ENCODE measurements around the gene NAA11. TPM values are rescaled to one million over a fixed set of nuclear protein-coding genes. Genes with fewer than 3 reads are reported as not detected.

NAA11 gene
- total RNA-seq, 1 experiment from 2014 or later: not detected

- H3K27ac ChIP-seq (ENCODE audit: low read depth, low read length, poor library complexity, severe bottlenecking): no peak overlapping the region
- CTCF ChIA-PET: no interaction called here
- no peak for TF ChIP-seq EZH2 (IDR thresholded peaks at IDR 0.05; ENCODE audit: borderline replicate concordance, low read depth, low read length, poor library complexity, severe bottlenecking)
- POLR2A ChIA-PET (ENCODE audit: low non-redundant PET): no interaction called here
- intact Hi-C loops (cut with micrococcal nuclease; ENCODE audit: unreplicated experiment): no loop called here
- H3K36me3 ChIP-seq (ENCODE audit: insufficient read depth, low read length, poor library complexity, severe bottlenecking): no peaks in the 10 kb centered on the region
- H3K27me3 ChIP-seq (replicated peaks; ENCODE audit: insufficient read depth, low read depth, low read length, poor library complexity): no peaks in the 10 kb centered on the region
- no TSS peak for BruUV-seq (replicated peaks)
- DNase-seq (ENCODE audit: low spot score): no peak
- no peaks in the 10 kb centered on the region for H3K4me1 ChIP-seq (ENCODE audit: insufficient read depth, low read length, poor library complexity, severe bottlenecking)
- no peaks in the 10 kb centered on the region for H3K9me3 ChIP-seq (ENCODE audit: low read depth, low read length, poor library complexity, severe bottlenecking)
- H3K4me3 ChIP-seq (ENCODE audit: low read depth, low read length, poor library complexity, severe bottlenecking): no peak overlapping the region
Observed at GRCh38 chr4:79317711-79318110, 8.2 kb downstream of the NAA11 start.

- ChIA-PET POLR2A (ENCODE audit: low non-redundant PET) (no interaction called here), CTCF (no interaction called here)
- Histone ChIP-seq H3K4me1 (ENCODE audit: insufficient read depth, low read length, poor library complexity, severe bottlenecking) (no peaks in the 10 kb centered on the region), H3K4me3 (ENCODE audit: low read depth, low read length, poor library complexity, severe bottlenecking) (no peak overlapping the region), H3K9me3 (ENCODE audit: low read depth, low read length, poor library complexity, severe bottlenecking) (no peaks in the 10 kb centered on the region), H3K36me3 (ENCODE audit: insufficient read depth, low read length, poor library complexity, severe bottlenecking) (no peaks in the 10 kb centered on the region), H3K27ac (ENCODE audit: low read depth, low read length, poor library complexity, severe bottlenecking) (no peak overlapping the region), H3K27me3 (replicated peaks; ENCODE audit: insufficient read depth, low read depth, low read length, poor library complexity) (no peaks in the 10 kb centered on the region)
- no peak for DNase-seq (ENCODE audit: low spot score)
- BruUV-seq (replicated peaks): no TSS peak
- TF ChIP-seq CTCF (conservative IDR thresholded peaks at IDR 0.05; ENCODE audit: low read depth, low read length) (no peak), EZH2 (IDR thresholded peaks at IDR 0.05; ENCODE audit: borderline replicate concordance, low read depth, low read length, poor library complexity, severe bottlenecking) (no peak)
- intact Hi-C loops (cut with micrococcal nuclease; ENCODE audit: unreplicated experiment): no loop called here
Observed at GRCh38 chr4:79315891-79316290, 10.0 kb downstream of the NAA11 start.

GRCh38 chr4:79311279-79311678, 14.6 kb downstream of the NAA11 start:
- BruUV-seq (replicated peaks): no TSS peak
- TF ChIP-seq CTCF (conservative IDR thresholded peaks at IDR 0.05; ENCODE audit: low read depth, low read length) (no peak), EZH2 (IDR thresholded peaks at IDR 0.05; ENCODE audit: borderline replicate concordance, low read depth, low read length, poor library complexity, severe bottlenecking) (no peak)
- no peaks in the 10 kb centered on the region for H3K27me3 ChIP-seq (replicated peaks; ENCODE audit: insufficient read depth, low read depth, low read length, poor library complexity)
- ChIA-PET CTCF (no interaction called here), POLR2A (ENCODE audit: low non-redundant PET) (no interaction called here)
- no peaks in the 10 kb centered on the region for H3K36me3 ChIP-seq (ENCODE audit: insufficient read depth, low read length, poor library complexity, severe bottlenecking)
- H3K4me3 ChIP-seq (ENCODE audit: low read depth, low read length, poor library complexity, severe bottlenecking): no peak overlapping the region
- intact Hi-C loops (cut with micrococcal nuclease; ENCODE audit: unreplicated experiment): no loop called here
- H3K4me1 ChIP-seq (ENCODE audit: insufficient read depth, low read length, poor library complexity, severe bottlenecking): no peaks in the 10 kb centered on the region
- no peak for DNase-seq (ENCODE audit: low spot score)
- H3K9me3 ChIP-seq (ENCODE audit: low read depth, low read length, poor library complexity, severe bottlenecking): no peaks in the 10 kb centered on the region
- no peak overlapping the region for H3K27ac ChIP-seq (ENCODE audit: low read depth, low read length, poor library complexity, severe bottlenecking)

GRCh38 chr4:79308971-79309370, 16.9 kb downstream of the NAA11 start:
- H3K27ac ChIP-seq (ENCODE audit: low read depth, low read length, poor library complexity, severe bottlenecking): no peak overlapping the region
- intact Hi-C loops (cut with micrococcal nuclease; ENCODE audit: unreplicated experiment): no loop called here
- POLR2A ChIA-PET (ENCODE audit: low non-redundant PET): no interaction called here
- DNase-seq (ENCODE audit: low spot score): no peak
- no peak for TF ChIP-seq CTCF (conservative IDR thresholded peaks at IDR 0.05; ENCODE audit: low read depth, low read length)
- no peak for TF ChIP-seq EZH2 (IDR thresholded peaks at IDR 0.05; ENCODE audit: borderline replicate concordance, low read depth, low read length, poor library complexity, severe bottlenecking)
- no peaks in the 10 kb centered on the region for H3K9me3 ChIP-seq (ENCODE audit: low read depth, low read length, poor library complexity, severe bottlenecking)
- no peaks in the 10 kb centered on the region for H3K36me3 ChIP-seq (ENCODE audit: insufficient read depth, low read length, poor library complexity, severe bottlenecking)
- CTCF ChIA-PET: no interaction called here
- H3K27me3 ChIP-seq (replicated peaks; ENCODE audit: insufficient read depth, low read depth, low read length, poor library complexity): no peaks in the 10 kb centered on the region
- H3K4me1 ChIP-seq (ENCODE audit: insufficient read depth, low read length, poor library complexity, severe bottlenecking): no peaks in the 10 kb centered on the region
- BruUV-seq (replicated peaks): no TSS peak
- no peak overlapping the region for H3K4me3 ChIP-seq (ENCODE audit: low read depth, low read length, poor library complexity, severe bottlenecking)
